ENCODE data around the gene ARAP3.
"Not testable (repeated sequence)": the region's sequence is repeated elsewhere in the genome, so short reads cannot be mapped to it uniquely, and the experiment has no call there.

The ARAP3 gene

DNA sequence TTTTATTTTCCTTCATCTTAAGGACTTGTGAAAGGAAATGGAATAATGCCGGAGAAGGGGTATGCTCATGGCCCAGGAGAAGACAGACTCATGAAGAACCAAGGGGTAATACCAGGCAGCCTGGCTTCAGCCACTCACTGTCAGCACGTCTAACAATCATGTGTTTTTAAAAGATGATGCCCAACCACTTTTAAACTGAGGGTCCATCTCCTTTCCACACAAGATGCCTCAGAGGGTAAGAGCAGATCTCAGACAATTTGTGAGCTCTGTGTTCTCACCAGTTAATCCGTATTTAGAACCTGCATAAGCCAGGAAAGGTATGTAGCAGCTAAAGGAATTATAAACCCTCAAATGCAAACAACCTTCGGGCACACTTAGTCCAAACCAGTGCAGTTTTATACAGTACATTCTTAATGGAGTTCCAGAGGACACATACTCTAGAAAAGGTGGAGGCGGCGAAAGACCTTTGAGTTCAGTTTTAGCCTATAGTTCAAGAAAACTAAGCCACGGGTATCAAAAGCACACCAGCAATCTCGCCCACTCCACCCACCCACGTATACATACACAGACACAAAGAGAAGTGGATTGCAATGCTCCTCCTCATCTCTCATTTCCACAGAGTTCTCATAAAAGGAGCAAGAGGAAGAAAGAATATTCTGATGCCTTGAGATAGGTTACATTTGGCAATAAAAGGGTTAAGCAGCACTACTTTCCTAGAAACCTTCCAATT is 65.9 kb downstream of the ARAP3 start:
- DNase-seq (ENCODE audit: low spot score): no peak

GRCh38 chr5:141613344-141613743 is 68.7 kb downstream of the ARAP3 start:
- no peak for DNase-seq (ENCODE audit: low spot score)

DNA sequence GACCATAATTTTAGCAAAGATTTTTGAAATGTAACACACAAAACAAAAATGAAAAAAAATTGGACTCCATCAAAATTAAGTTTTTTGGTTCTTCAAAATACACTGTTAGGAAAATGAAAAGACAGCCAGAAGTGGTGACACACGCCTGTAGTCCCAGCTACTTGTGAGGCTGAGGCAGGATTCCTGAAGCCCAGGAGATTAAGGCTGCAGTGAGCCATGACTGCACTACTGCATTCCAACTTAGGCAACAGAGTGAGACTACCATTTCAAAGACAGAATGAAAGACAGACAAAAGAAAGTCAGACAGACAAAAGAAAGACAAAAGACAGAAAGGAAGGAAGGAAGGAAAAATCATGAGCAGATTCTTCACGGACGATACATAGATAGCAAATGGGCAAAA is 70.7 kb downstream of the ARAP3 start:
- DNase-seq (ENCODE audit: low spot score): no peak

GRCh38 chr5:141609921-141610320 is 72.1 kb downstream of the ARAP3 start:
- not testable (repeated sequence) for DNase-seq (ENCODE audit: low spot score)

GRCh38 chr5:141609044-141609443 is 73.0 kb downstream of the ARAP3 start:
- no peak for DNase-seq (ENCODE audit: low spot score)

DNA sequence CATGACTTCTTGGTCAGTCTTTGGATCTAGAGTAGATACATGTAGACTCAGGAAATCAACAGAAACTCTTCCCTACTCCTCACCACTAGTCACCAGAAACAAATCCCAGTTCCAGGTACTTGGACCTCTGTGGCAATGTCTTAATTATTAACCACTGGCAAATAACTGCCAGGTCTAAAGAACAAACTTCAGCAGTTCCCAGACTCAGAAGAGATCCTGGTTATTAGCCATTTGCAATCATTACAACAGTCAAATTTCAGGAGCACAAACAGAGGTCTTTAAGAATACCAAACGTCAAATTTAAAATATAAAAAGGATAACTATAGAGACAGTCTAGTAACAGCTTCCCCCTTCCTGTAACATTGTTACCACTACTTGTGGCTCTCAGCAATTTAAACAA is 73.5 kb downstream of the ARAP3 start:
- no peak for DNase-seq (ENCODE audit: low spot score)

- DNase-seq (ENCODE audit: low spot score): no peak
Observed at GRCh38 chr5:141608046-141608445, 74.0 kb downstream of the ARAP3 start.

GRCh38 chr5:141605523-141606277 is 76.3 kb downstream of the ARAP3 start:
- peak; percentile 54 for DNase-seq (ENCODE audit: low spot score)

DNA sequence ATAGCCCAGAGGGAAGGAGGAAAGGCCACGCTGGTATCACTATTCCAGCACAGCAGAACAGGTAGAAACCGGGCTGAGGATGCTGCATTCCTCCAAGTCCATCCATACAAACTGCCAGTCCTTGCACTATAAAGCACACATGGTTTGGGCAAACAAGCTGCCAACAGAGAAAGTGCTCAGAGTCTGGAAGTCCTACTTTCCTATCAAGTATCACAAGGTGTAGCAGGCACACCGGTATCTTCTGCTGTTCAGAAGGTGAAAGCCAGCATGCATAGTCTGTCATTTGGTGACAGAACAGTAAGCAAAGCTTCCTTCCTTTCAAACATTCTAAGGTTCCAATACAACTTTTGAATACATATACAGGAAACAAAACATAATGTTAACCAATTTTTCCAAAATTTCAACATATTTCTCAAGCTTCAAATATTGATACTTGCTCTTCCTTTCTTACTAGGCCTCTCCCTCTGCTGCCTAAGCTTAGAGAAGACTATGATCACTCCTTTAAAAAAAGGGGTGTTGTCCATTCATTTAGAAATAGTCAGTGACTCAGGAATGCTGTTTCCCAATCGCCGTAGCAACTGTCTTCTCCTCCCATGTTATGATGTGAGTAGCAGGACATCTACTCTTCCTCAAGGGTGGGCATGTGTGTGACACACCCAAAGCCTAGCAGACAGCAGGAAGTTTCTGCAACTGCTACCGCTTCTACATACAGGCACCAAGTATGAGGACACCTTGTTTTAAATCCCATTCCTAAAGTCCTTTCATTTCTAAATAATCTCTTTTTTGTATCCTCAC is 77.9 kb downstream of the ARAP3 start:
- no peak for DNase-seq (ENCODE audit: low spot score)
